Mesothelial cell of epicardium (in vitro differentiated cells): ENCODE data around the gene SBNO1. TPM values are rescaled to one million over a fixed set of nuclear protein-coding genes. Genes with fewer than 3 reads are reported as not detected.

Experiments
- total RNA-seq: library from RNA; stranded (reverse); gene quantifications from 3 replicates; pipeline ENCODE4 v1.2.1, GENCODE V29; 2021

Gene SBNO1
- total RNA-seq, 1 donor from 2014 or later, result 38.0 TPM

Other genes with a start within 250 kb of the SBNO1 start
- 5.9 to 7.5 TPM (median 7.0 TPM) in 3 replicates for gene PITPNM2, start 213.8 kb downstream of the SBNO1 start, total RNA-seq
- 35.7 to 40.9 TPM (median 36.5 TPM) in 3 replicates for gene MPHOSPH9, start 131.7 kb downstream of the SBNO1 start, total RNA-seq
- gene MTRFR, start 131.4 kb downstream of the SBNO1 start, total RNA-seq, result 15.3 to 16.6 TPM (median 15.7 TPM) in 3 replicates
- 108 to 117 TPM (median 113 TPM) in 3 replicates for gene CDK2AP1, start 93.0 kb downstream of the SBNO1 start, total RNA-seq
- gene KMT5A, start 19.3 kb upstream of the SBNO1 start, total RNA-seq, result 36.0 to 37.6 TPM (median 37.0 TPM) in 3 replicates
- gene RILPL2, start 71.8 kb upstream of the SBNO1 start, total RNA-seq, result 2.4 TPM in 3 replicates
- gene SNRNP35, start 93.3 kb upstream of the SBNO1 start, total RNA-seq, result 25.0 to 27.7 TPM (median 25.8 TPM) in 3 replicates
- gene RILPL1, start 168.9 kb upstream of the SBNO1 start, total RNA-seq, result 40.9 to 49.5 TPM (median 45.4 TPM) in 3 replicates
- gene TMED2, start 219.7 kb upstream of the SBNO1 start, total RNA-seq, result 154 to 159 TPM (median 159 TPM) in 3 replicates
- 28.9 to 32.8 TPM (median 30.9 TPM) in 3 replicates for gene DDX55, start 237.3 kb upstream of the SBNO1 start, total RNA-seq